Tibial artery (tissue), 4 donors: ENCODE results near the gene GRK4.
"Not testable (repeated sequence)": the region's sequence is repeated elsewhere in the genome, so short reads cannot be mapped to it uniquely, and the experiment has no call there.

ENCODE experiments used
- DNase-seq, 2 donors: peaks; one replicate each; pipeline ENCODE4 v3.0.0-alpha.2; 2019
- H3K27ac ChIP-seq, 2 donors: fragments of 200-600 bp; sonication (generic) in 1 of 2; 1 replicate in 1 of 2; 2 replicates in 1 of 2; pipeline ENCODE4 v1.5.1; 2018 to 2019; ENCODE audit warnings: mild to moderate bottlenecking in 1 of 2
- H3K27me3 ChIP-seq, 2 donors: fragments of 200-600 bp; sonication (generic) in 1 of 2; one replicate each; pipeline versions ENCODE4 v1.5.1 to v1.6.0; 2016 to 2019
- H3K36me3 ChIP-seq, 3 donors: fragments of 200-600 bp; sonication (generic) in 2 of 3; one replicate each; pipeline ENCODE4 v1.5.1; 2016 to 2019; ENCODE audit warnings: mild to moderate bottlenecking in 2 of 3
- H3K4me1 ChIP-seq, 4 donors: fragments of 200-600 bp; sonication (generic) in 2 of 4; 1 replicate in 3 of 4; 2 replicates in 1 of 4; pipeline ENCODE4 v1.5.1; 2016 to 2019
- H3K4me3 ChIP-seq, 2 donors: fragments of 200-600 bp; sonication (generic) in 1 of 2; 1 replicate in 1 of 2; 2 replicates in 1 of 2; pipeline ENCODE4 v1.5.1; 2018 to 2019; ENCODE audit warnings: mild to moderate bottlenecking in 2 of 2
- H3K9me3 ChIP-seq, 3 donors: fragments of 200-600 bp; sonication (generic) in 1 of 3; one replicate each; pipeline ENCODE4 v1.5.1; 2016 to 2019
- intact Hi-C: fragments of 100-400 bp; cut with DNase I; formaldehyde crosslinking; loops from one replicate; pipeline ENCODE4 v1.15.0; 2023; ENCODE audit warnings: low total_unique reads
- TF ChIP-seq, protein P1 (sequence below), 2 experiments: fragments of 200-600 bp in 1 of 2; fragments of 450-650 bp in 1 of 2; IDR thresholded peaks; one replicate each; pipeline ENCODE4 v1.5.1; 2017 to 2019; ENCODE audit warnings: antibody characterized with exemption in 2 of 2, mild to moderate bottlenecking in 1 of 2, moderate library complexity in 1 of 2

GRK4 gene

DNA sequence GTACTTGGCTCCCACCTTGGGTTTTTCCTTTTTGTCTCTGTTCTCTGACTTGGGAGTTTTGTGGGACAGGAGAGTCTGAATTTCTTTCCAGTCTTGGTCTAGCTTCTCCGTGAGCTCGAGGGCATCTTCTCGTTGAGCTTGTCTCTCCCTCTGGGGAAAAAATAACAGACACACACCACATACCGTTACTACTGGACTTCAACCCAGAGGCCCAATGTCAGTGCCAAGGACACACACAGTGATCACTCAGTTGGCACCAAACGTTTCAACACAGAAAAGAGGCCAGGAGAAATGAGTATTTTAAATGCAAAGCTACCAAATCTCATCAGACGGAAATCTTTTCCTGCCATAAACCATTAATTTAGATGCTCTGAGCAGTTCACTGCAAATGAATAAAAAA, 9.9 kb upstream of the GRK4 start:
- intact Hi-C loops: no loop called here
- TF ChIP-seq, protein P1, sequence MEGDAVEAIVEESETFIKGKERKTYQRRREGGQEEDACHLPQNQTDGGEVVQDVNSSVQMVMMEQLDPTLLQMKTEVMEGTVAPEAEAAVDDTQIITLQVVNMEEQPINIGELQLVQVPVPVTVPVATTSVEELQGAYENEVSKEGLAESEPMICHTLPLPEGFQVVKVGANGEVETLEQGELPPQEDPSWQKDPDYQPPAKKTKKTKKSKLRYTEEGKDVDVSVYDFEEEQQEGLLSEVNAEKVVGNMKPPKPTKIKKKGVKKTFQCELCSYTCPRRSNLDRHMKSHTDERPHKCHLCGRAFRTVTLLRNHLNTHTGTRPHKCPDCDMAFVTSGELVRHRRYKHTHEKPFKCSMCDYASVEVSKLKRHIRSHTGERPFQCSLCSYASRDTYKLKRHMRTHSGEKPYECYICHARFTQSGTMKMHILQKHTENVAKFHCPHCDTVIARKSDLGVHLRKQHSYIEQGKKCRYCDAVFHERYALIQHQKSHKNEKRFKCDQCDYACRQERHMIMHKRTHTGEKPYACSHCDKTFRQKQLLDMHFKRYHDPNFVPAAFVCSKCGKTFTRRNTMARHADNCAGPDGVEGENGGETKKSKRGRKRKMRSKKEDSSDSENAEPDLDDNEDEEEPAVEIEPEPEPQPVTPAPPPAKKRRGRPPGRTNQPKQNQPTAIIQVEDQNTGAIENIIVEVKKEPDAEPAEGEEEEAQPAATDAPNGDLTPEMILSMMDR (IDR thresholded peaks at IDR 0.05): no peak
- DNase-seq: no peak
- Histone ChIP-seq H3K36me3 (peaks cover 77 to 97% (median 87%) of the 10 kb centered on the region in 3 donors), H3K9me3 (no peaks in the 10 kb centered on the region), H3K4me3 (no peak overlapping the region), H3K27ac (no peak overlapping the region), H3K27me3 (no peaks in the 10 kb centered on the region), H3K4me1 (peaks cover 0 to 3% (median 0%) of the 10 kb centered on the region in 4 donors)

DNA sequence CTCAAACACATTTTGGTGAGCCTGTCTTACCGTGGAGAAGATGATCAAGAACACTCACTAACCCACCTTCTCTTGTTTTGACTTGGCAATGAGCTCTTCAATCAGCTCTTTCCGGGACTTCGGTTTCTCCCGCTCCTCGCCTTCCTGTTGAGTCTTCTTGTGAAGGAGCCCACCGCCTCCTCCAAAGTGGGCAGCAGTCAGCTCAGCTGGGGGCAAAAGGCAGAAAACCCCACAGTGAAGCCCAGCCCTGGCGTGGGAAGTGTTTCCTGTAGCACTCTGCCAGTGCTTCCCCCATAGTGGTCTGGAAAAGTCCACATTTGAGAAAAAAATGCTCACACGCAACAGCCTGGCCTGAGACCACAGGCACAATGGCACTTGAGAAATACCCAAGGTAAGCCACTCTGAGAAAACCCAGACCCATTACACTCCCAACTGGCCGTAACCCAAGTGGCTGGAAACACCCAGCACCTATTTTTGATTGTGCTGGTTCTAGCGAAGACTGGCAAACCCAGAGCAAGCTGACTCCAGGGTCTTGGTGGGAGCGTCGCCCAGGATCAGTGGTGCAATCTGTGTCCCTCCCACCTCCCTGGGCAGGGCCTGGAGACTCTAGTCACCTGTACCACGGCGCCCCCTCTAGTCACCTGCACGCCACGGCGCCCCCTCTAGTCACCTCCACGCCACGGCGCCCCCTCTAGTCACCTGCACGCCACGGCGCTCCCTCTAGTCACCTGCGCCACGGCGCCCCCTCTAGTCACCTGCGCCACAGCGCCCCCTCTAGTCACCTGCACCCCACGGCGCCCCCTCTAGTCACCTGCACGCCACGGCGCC, 8.8 kb upstream of the GRK4 start:
- H3K4me1 ChIP-seq: peaks cover 0 to 7% (median 0%) of the 10 kb centered on the region in 4 donors
- no peaks in the 10 kb centered on the region for H3K9me3 ChIP-seq
- no peak for DNase-seq
- peaks cover 66 to 86% (median 78%) of the 10 kb centered on the region in 3 donors for H3K36me3 ChIP-seq
- TF ChIP-seq, protein P1 (IDR thresholded peaks at IDR 0.05): no peak
- H3K27ac ChIP-seq: no peak overlapping the region
- intact Hi-C loops: no loop called here
- H3K4me3 ChIP-seq: no peak overlapping the region
- no peaks in the 10 kb centered on the region for H3K27me3 ChIP-seq

DNA sequence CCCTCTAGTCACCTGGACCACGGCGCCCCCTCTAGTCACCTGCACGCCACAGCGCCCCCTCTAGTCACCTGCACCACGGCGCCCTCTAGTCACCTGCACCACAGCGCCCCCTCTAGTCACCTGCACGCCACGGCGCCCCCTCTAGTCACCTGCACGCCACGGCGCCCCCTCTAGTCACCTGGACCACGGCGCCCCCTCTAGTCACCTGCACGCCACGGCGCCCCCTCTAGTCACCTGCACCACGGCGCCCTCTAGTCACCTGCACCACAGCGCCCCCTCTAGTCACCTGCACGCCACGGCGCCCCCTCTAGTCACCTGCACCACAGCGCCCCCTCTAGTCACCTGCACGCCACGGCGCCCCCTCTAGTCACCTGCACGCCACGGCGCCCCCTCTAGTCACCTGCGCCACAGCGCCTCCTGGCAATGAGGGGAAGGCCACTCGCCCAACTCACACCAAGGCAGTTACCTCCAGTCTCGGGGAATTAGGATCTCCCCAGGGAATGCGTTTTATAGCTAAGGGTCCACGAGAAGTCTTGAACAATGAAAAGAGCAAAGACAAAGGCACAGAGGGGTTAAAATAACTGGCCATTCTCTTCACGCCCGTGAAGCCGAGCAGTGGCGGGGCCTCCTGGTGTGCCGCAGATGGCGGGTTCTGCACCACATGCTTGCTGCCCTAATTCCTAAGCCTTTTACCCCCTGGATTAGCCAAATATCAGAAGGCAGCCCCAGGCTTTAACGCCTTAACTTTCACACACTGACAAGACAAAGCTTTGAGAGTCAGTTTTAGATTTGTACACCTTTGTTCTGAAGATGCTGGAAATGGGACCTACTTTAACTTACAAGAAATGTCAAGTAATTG, 8.0 kb upstream of the GRK4 start:
- DNase-seq, H3K4me3 ChIP-seq, H3K27me3 ChIP-seq, H3K9me3 ChIP-seq, intact Hi-C loops, H3K27ac ChIP-seq: not testable (repeated sequence)
- H3K36me3 ChIP-seq: peaks cover 58 to 77% (median 70%) of the 10 kb centered on the region in 3 donors
- peaks cover 0 to 10% (median 2%) of the 10 kb centered on the region in 4 donors for H3K4me1 ChIP-seq

DNA sequence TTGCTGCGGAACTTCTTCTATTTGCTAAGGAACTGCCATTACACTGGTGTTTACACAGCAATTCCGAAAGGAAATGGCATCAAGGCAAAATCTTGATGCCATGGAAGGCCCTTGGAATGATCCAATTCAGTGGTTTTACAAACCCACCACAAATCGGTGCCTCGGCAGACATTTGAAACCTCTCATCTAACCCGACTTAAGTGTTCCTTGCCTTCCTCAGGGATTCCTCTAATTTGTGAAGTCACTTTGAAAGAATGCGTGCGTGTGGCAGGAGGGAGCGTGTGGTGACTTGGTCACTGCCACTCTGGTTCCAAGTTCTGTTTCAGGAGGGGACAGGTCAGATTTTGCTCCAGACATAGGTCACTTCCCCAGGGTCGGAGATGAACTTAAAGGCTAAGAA, 4.9 kb upstream of the GRK4 start:
- TF ChIP-seq, protein P1 (IDR thresholded peaks at IDR 0.05): no peak
- intact Hi-C loops: no loop called here
- Histone ChIP-seq H3K27ac (no peak overlapping the region), H3K4me1 (peaks cover 3 to 26% (median 16%) of the 10 kb centered on the region in 4 donors), H3K27me3 (no peaks in the 10 kb centered on the region), H3K9me3 (no peaks in the 10 kb centered on the region), H3K4me3 (no peak overlapping the region), H3K36me3 (peaks cover 27 to 47% (median 40%) of the 10 kb centered on the region in 3 donors)
- DNase-seq: no peak

DNA sequence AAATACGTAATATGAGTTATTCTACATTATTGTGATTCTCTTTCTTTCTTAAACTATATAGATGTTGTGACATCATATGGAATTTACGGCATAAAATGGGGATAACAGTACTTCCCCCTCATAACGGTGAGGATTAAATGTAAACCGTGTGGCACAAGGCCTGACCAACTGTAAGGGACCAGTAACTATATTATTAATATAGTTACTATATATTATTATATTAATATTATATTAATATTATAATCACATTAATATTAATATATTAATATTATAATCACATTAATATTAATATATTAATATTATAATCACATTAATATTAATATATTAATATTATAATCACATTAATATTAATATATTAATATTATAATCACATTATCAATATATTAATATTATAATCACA, 2.9 kb upstream of the GRK4 start:
- not testable (repeated sequence) for H3K27ac ChIP-seq, H3K27me3 ChIP-seq, DNase-seq, H3K9me3 ChIP-seq, H3K4me3 ChIP-seq
- H3K36me3 ChIP-seq: peaks cover 18 to 29% (median 24%) of the 10 kb centered on the region in 3 donors
- H3K4me1 ChIP-seq: peaks cover 3 to 36% (median 20%) of the 10 kb centered on the region in 4 donors
- intact Hi-C loops: loop anchor here (5.0 kb wide), 1 partner anchor 198 kb away; no protein-coding TSS in a partner anchor

DNA sequence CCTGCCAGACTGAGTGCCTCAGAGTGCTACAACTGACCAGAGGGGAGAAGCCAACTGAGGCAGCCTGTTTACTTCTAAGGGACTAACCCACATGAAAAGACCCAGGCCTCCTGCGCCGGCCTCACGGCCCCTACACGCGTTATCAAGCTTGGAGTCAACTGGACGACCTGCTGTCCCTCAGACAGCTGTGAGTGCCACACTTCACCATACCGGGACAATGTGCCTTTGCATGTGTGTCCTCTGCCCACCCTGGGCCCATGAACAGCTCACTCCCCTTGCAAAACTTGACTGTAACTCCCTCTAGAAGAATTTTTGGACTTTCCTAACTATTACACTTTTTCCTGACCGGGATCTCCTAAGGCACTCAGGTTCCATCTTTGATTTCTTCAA, 2.0 kb upstream of the GRK4 start:
- Histone ChIP-seq H3K4me1 (peaks cover 3 to 36% (median 20%) of the 10 kb centered on the region in 4 donors), H3K9me3 (no peaks in the 10 kb centered on the region), H3K27ac (no peak overlapping the region), H3K4me3 (peak overlapping the region in 1 of 2 donors; percentile 80), H3K36me3 (peaks cover 10 to 19% (median 14%) of the 10 kb centered on the region in 3 donors), H3K27me3 (no peaks in the 10 kb centered on the region)
- TF ChIP-seq, protein P1 (IDR thresholded peaks at IDR 0.05): no peak
- intact Hi-C loops: loop anchor here (5.0 kb wide), 1 partner anchor 199 kb away; no protein-coding TSS in a partner anchor
- DNase-seq: no peak
